ENCODE results near the gene COX7A2.

DNA sequence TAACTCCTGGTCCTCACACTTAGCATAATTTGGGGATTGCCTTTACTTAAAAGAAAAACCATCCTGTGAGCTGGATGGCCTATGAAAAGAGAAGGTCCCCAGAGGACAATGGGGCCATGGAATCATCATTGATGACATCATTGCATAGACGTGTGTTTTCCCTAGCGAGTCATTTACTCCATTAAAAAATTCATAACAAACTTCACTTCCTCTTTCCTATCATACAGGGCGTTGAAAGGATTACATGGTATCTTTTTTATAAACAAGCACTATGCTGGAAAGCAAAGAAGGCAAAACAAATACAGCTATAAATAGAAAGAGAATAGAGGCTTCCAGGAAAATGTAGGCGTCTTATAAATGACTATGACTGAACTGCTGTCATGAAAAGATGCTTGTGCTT is 26.4 kb downstream of the COX7A2 start:
- no peak for TF ChIP-seq CTCF (IDR thresholded peaks at IDR 0.05; ENCODE audit: low read length)
- TF ChIP-seq EZH2 (IDR thresholded peaks at IDR 0.05; ENCODE audit: borderline replicate concordance, low read length) = no peak
